LoVo (cell line): Measurements from ENCODE around the gene RHBDL1.

Experiments used
- DNase-seq: peaks from one replicate; pipeline ENCODE4 v3.0.0-alpha.2; 2016; ENCODE audit warnings: low spot score

Gene RHBDL1

GRCh38 chr16:657487-657886 is 18.0 kb upstream of the RHBDL1 start:
- no peak for DNase-seq

GRCh38 chr16:658679-659571 is 16.5 kb upstream of the RHBDL1 start:
- no peak for DNase-seq

GRCh38 chr16:659618-660017 is 15.9 kb upstream of the RHBDL1 start:
- DNase-seq = no peak

GRCh38 chr16:660132-660458 is 15.4 kb upstream of the RHBDL1 start:
- DNase-seq = no peak

GRCh38 chr16:660459-661183 is 14.8 kb upstream of the RHBDL1 start:
- no peak for DNase-seq

- DNase-seq = no peak
These were observed 14.2 kb upstream of the RHBDL1 start for GRCh38 chr16:661184-661821.

GRCh38 chr16:662095-662494 is 13.4 kb upstream of the RHBDL1 start:
- DNase-seq = no peak

- DNase-seq = no peak
These were observed 12.9 kb upstream of the RHBDL1 start for GRCh38 chr16:662597-662996.

- DNase-seq = no peak
These were observed 8.9 kb upstream of the RHBDL1 start for GRCh38 chr16:666572-666971.

GRCh38 chr16:667113-667779 is 8.2 kb upstream of the RHBDL1 start:
- no peak for DNase-seq

GRCh38 chr16:667780-668518 is 7.5 kb upstream of the RHBDL1 start, which contains the start of gene RHOT2:
TSS of gene RHOT2 (plus strand) at chr16:668132. CDS start at chr16:668200, 68 bp downstream.
- DNase-seq = peak; percentile 95

GRCh38 chr16:668519-669171 is 6.8 kb upstream of the RHBDL1 start:
- no peak for DNase-seq

- DNase-seq = no peak
These were observed 5.8 kb upstream of the RHBDL1 start for GRCh38 chr16:669666-670065.

GRCh38 chr16:670485-671352 is 4.8 kb upstream of the RHBDL1 start:
- no peak for DNase-seq

- DNase-seq = no peak
These were observed 3.9 kb upstream of the RHBDL1 start for GRCh38 chr16:671353-672131.

- DNase-seq = no peak
These were observed 3.1 kb upstream of the RHBDL1 start for GRCh38 chr16:672371-672770.

GRCh38 chr16:672851-673250 is 2.6 kb upstream of the RHBDL1 start:
- no peak for DNase-seq

GRCh38 chr16:673399-673991 is 2.0 kb upstream of the RHBDL1 start:
- DNase-seq = no peak
